Inferior parietal cortex (tissue), 1 donor: ENCODE results near the gene HM13.
"Not testable (repeated sequence)": the region's sequence is repeated elsewhere in the genome, so short reads cannot be mapped to it uniquely, and the experiment has no call there.

Experiments
- DNase-seq: peaks from one replicate; pipeline ENCODE4 v3.0.0-alpha.2; 2016; ENCODE audit errors: extremely low spot score

Gene HM13

GRCh38 chr20:31607640-31608250 lies 93.5 kb downstream of the HM13 start:
- no peak for DNase-seq

- no peak for DNase-seq
Measured at GRCh38 chr20:31608251-31608945, 94.2 kb downstream of the HM13 start.

- not testable (repeated sequence) for DNase-seq
Measured at GRCh38 chr20:31612271-31612640, 98.0 kb downstream of the HM13 start.

GRCh38 chr20:31615416-31615815 lies 101.2 kb downstream of the HM13 start:
- DNase-seq, result no peak

- DNase-seq, result no peak
Measured at GRCh38 chr20:31617432-31618104, 103.3 kb downstream of the HM13 start.
